OCI-LY3 (cell line): ENCODE results near the gene BEST1.

Experiments used
- H2AFZ ChIP-seq: fragments of 200-600, 300-600 bp; shearing (Covaris generic); 2 replicates; pipeline ENCODE4 v1.6.0; 2014; ENCODE audit warnings: antibody characterized with exemption, low read depth, low read length
- H3K27ac ChIP-seq: fragments of 200-600, 300-600 bp; sonication (generic); 2 replicates; pipeline ENCODE4 v1.5.1; 2014; ENCODE audit warnings: mild to moderate bottlenecking, low read length, moderate library complexity, mixed read lengths
- H3K27me3 ChIP-seq: fragments of 200-600, 300-600 bp; sonication (generic); 2 replicates; pipeline ENCODE4 v1.6.1; 2014; ENCODE audit warnings: low read depth, low read length, mixed read lengths
- H3K36me3 ChIP-seq: fragments of 200-600, 300-600 bp; sonication (generic); replicated peaks from 2 replicates; pipeline ENCODE3; 2014; ENCODE audit warnings: low read depth, low read length, mixed read lengths
- H3K4me1 ChIP-seq: fragments of 300-600, 200-600 bp; sonication (generic); 2 replicates; pipeline ENCODE4 v1.6.1; 2014; ENCODE audit warnings: low read length, mixed read lengths
- H3K4me2 ChIP-seq: fragments of 200-600, 300-600 bp; sonication (generic); 2 replicates; pipeline ENCODE4 v1.6.1; 2014; ENCODE audit warnings: low read length, mixed read lengths
- H3K4me3 ChIP-seq: fragments of 300-600, 200-600 bp; sonication (generic); 2 replicates; pipeline ENCODE4 v1.5.1; 2014; ENCODE audit warnings: antibody characterized with exemption, mild to moderate bottlenecking, low read length, moderate library complexity
- H3K79me2 ChIP-seq: fragments of 300-600, 200-600 bp; shearing (Covaris generic); 2 replicates; pipeline ENCODE4 v1.6.1; 2014; ENCODE audit warnings: mild to moderate bottlenecking, low read length, mixed read lengths
- H3K9ac ChIP-seq: fragments of 300-600, 200-600 bp; shearing (Covaris generic); 2 replicates; pipeline ENCODE4 v1.6.0; 2014; ENCODE audit warnings: mild to moderate bottlenecking, low read length, moderate library complexity
- H3K9me3 ChIP-seq: fragments of 200-600, 300-600 bp; shearing (Covaris generic); 2 replicates; pipeline ENCODE4 v1.6.1; 2014; ENCODE audit warnings: low read length, mixed read lengths; ENCODE audit not compliant: insufficient read depth
- H4K20me1 ChIP-seq: fragments of 200-600, 300-600 bp; sonication (generic); 2 replicates; pipeline ENCODE4 v1.6.1; 2016; ENCODE audit warnings: low read length, mixed read lengths; ENCODE audit not compliant: insufficient read depth
- CTCF ChIP-seq: fragments of 200-600, 300-600 bp; sonication (generic); IDR thresholded peaks from 2 replicates; pipeline ENCODE4 v1.5.1; 2014; ENCODE audit warnings: antibody characterized with exemption, low read length, low read depth
- EZH2phosphoT487 ChIP-seq: fragments of 200-600 bp; shearing (Covaris generic); IDR thresholded peaks from 2 replicates; pipeline ENCODE4 v1.6.1; 2018; ENCODE audit warnings: antibody characterized with exemption, mixed run types, low read depth

Gene BEST1

DNA sequence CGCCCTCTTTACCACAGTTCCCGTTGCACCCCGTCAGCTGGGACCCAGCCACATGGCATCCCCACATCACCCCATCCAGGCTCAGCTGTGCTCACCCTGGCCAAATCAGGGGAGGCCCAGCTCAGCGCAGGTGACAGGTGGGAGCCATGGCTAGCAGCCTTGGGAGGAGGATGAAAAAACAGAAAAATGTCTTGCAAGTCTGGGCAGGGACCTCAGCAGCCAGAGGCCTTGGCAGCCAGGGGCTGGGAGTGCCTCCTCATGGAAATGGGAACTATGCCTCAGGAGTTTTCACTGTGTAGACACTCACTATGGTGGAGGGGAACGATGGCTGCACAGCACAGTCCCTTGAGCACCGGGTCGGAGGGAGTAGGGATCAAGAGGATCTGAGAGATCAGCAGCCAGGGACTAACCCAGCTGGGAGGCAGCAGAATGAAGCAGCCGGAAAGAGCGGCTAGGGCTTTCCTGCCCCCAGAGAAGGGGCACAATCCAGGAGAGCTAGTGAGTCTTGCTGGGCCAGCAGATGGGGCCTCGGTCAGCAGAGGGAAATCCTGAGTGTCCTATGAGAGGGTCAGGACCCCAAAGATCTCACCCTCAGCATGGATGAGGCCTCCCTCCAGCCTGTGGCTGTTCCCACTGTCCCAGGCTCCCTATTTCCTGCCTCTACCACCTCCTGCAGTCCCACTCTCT is 23.5 kb downstream of the BEST1 start:
- Histone ChIP-seq H3K9me3 (no peaks in the 10 kb centered on the region), H3K4me3 (no peak overlapping the region), H3K4me2 (no peak overlapping the region; the same call in 1 of the 2 replicates), H2AFZ (no peak overlapping the region), H3K79me2 (no peaks in the 10 kb centered on the region), H3K4me1 (peaks cover 30% of the 10 kb centered on the region), H3K36me3 (no peaks in the 10 kb centered on the region), H3K9ac (no peak overlapping the region), H4K20me1 (no peaks in the 10 kb centered on the region), H3K27ac (no peak overlapping the region), H3K27me3 (no peaks in the 10 kb centered on the region)
- TF ChIP-seq CTCF: no peak
- no peak for TF ChIP-seq EZH2phosphoT487

- H3K4me3 ChIP-seq: no peak overlapping the region
- H3K9ac ChIP-seq: no peak overlapping the region
- H4K20me1 ChIP-seq: no peaks in the 10 kb centered on the region
- no peaks in the 10 kb centered on the region for H3K79me2 ChIP-seq
- no peaks in the 10 kb centered on the region for H3K9me3 ChIP-seq
- TF ChIP-seq EZH2phosphoT487 (no peak), CTCF (no peak)
- H3K27ac ChIP-seq: no peak overlapping the region
- no peaks in the 10 kb centered on the region for H3K36me3 ChIP-seq
- H3K27me3 ChIP-seq: no peaks in the 10 kb centered on the region
- H2AFZ ChIP-seq: no peak overlapping the region
- H3K4me2 ChIP-seq: no peak overlapping the region
- H3K4me1 ChIP-seq: peaks cover 26% of the 10 kb centered on the region
These were observed 24.8 kb downstream of the BEST1 start for GRCh38 chr11:61974766-61975631.

- H4K20me1 ChIP-seq: no peaks in the 10 kb centered on the region
- no peak overlapping the region for H3K27ac ChIP-seq
- no peaks in the 10 kb centered on the region for H3K79me2 ChIP-seq
- no peak overlapping the region for H3K9ac ChIP-seq
- H2AFZ ChIP-seq: no peak overlapping the region
- no peak overlapping the region for H3K4me3 ChIP-seq
- TF ChIP-seq EZH2phosphoT487: no peak
- no peak for TF ChIP-seq CTCF
- no peak overlapping the region for H3K4me2 ChIP-seq
- H3K27me3 ChIP-seq: no peaks in the 10 kb centered on the region
- H3K9me3 ChIP-seq: no peaks in the 10 kb centered on the region
- H3K4me1 ChIP-seq: peaks cover 26% of the 10 kb centered on the region
- no peaks in the 10 kb centered on the region for H3K36me3 ChIP-seq
These were observed 25.7 kb downstream of the BEST1 start for GRCh38 chr11:61975638-61976419.

DNA sequence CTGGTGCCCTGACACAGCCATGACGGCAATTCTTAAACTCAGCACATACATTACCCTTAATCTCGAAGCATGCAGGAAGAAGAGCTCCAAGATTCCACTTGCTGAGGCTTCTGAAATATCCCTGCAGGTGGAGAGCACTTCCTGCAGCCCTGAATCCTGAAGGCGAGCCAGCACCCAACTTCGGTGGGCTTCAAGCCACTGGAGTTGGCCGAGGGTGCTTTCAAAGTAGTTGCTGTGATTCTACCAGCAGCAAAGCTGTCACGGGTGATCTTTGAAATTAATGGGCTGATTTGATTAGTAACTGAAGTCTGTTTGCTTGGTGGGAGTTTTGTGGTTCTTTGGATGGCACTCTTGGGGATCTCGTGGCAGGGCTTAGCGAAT is 26.3 kb downstream of the BEST1 start:
- H3K27ac ChIP-seq: no peak overlapping the region
- peaks cover 21% of the 10 kb centered on the region for H3K4me1 ChIP-seq
- H3K36me3 ChIP-seq: no peaks in the 10 kb centered on the region

More for the DNA sequence above, 26.3 kb downstream of the BEST1 start:
- no peak for TF ChIP-seq EZH2phosphoT487
- no peak for TF ChIP-seq CTCF
- no peak overlapping the region for H3K9ac ChIP-seq
- H3K27me3 ChIP-seq: no peaks in the 10 kb centered on the region
- no peaks in the 10 kb centered on the region for H4K20me1 ChIP-seq
- H3K4me2 ChIP-seq: no peak overlapping the region
- H3K4me3 ChIP-seq: no peak overlapping the region
- no peaks in the 10 kb centered on the region for H3K79me2 ChIP-seq
- H2AFZ ChIP-seq: no peak overlapping the region
- no peaks in the 10 kb centered on the region for H3K9me3 ChIP-seq
